ENCODE measurements around the gene RAB6B.

The RAB6B gene

GRCh38 chr3:133891662-133892378, 3.9 kb downstream of the RAB6B start:
- Mint-ChIP-seq H3K4me3 (no peak overlapping the region), H3K9me3 (no peaks in the 10 kb centered on the region), H3K36me3 (no peaks in the 10 kb centered on the region), H3K27ac (no peak overlapping the region), H3K4me1 (no peaks in the 10 kb centered on the region), H3K27me3 (peaks cover 65% of the 10 kb centered on the region)
- no peak for ATAC-seq

DNA sequence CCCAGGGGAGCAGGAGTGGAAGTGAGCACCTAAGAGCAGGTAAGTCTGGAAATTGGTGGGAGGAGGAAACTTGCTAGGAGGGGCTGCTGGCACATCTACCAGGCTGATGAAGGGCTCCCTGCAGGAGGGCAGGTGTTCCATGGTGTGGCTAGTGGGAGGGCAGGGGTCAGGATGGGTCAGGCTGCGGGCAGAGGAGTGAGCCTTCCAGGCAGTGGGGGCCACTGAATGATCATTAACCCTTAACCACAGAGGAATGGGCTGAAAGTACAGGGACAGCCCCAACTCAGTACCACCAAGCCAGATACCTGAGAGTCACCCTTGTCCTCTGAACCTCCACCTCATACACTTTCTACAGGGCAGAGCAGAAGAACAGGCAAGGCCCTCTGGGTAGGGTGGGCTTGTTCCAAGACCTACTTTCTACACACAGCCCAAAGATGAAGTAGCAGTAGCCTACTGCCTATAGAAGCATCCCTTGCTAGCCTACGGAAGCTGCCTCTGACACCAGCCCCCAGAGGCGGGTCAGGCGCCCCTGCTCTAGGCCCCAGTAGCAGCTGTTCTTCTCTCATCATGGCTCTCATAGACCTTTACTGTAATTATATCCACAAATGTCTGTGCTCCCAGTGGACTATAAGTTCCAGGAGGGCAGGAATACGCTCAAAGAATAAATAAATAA, 4.6 kb downstream of the RAB6B start:
- no peak overlapping the region for H3K27ac Mint-ChIP-seq
- ATAC-seq: no peak
- peaks cover 63% of the 10 kb centered on the region for H3K27me3 Mint-ChIP-seq
- H3K36me3 Mint-ChIP-seq: no peaks in the 10 kb centered on the region
- no peaks in the 10 kb centered on the region for H3K9me3 Mint-ChIP-seq
- no peaks in the 10 kb centered on the region for H3K4me1 Mint-ChIP-seq
- H3K4me3 Mint-ChIP-seq: no peak overlapping the region

- Mint-ChIP-seq H3K4me3 (no peak overlapping the region), H3K27me3 (peaks cover 63% of the 10 kb centered on the region), H3K4me1 (no peaks in the 10 kb centered on the region), H3K27ac (no peak overlapping the region), H3K36me3 (no peaks in the 10 kb centered on the region), H3K9me3 (no peaks in the 10 kb centered on the region)
- ATAC-seq: no peak
Observed at GRCh38 chr3:133890037-133890436, 5.6 kb downstream of the RAB6B start.

DNA sequence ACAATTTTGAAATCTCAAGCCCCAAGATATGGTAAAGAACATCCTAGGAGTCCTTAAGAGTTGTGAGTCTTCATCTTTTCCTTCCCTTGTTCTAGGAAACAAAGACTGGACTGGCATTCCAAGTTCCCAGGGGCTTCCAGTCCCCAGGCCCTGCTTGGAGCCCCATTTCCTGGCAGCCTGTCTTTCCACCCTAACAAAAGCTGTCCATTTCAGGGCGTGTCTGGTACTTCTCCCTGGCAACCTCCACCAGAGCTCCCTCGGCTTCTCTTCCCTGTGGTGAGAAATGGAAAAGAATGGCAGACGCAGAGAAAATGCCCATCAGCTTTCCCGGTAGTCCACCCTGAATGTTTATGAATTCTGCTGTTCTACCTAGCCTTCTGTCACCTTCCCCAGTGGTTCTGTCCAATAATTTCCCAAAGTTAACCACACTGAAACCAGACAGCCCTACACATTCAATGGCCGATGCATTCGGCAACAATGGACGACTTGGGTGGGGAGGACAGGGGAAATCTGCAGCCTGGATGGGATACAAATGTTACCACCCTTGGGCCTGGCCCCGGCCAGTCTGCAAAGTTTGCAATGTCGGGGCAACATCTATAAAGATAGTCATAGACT, 6.8 kb downstream of the RAB6B start:
- no peak overlapping the region for H3K4me3 Mint-ChIP-seq
- no peak overlapping the region for H3K27ac Mint-ChIP-seq
- ATAC-seq: no peak
- H3K9me3 Mint-ChIP-seq: no peaks in the 10 kb centered on the region
- peaks cover 63% of the 10 kb centered on the region for H3K27me3 Mint-ChIP-seq
- H3K4me1 Mint-ChIP-seq: no peaks in the 10 kb centered on the region
- H3K36me3 Mint-ChIP-seq: no peaks in the 10 kb centered on the region

- ATAC-seq: no peak
- Mint-ChIP-seq H3K4me3 (no peak overlapping the region), H3K9me3 (no peaks in the 10 kb centered on the region), H3K4me1 (no peaks in the 10 kb centered on the region), H3K27me3 (peaks cover 60% of the 10 kb centered on the region), H3K27ac (no peak overlapping the region), H3K36me3 (no peaks in the 10 kb centered on the region)
Observed at GRCh38 chr3:133887803-133888703, 7.6 kb downstream of the RAB6B start.

GRCh38 chr3:133887074-133887802, 8.4 kb downstream of the RAB6B start:
- ATAC-seq: no peak
- Mint-ChIP-seq H3K9me3 (no peaks in the 10 kb centered on the region), H3K4me1 (no peaks in the 10 kb centered on the region)

GRCh38 chr3:133886031-133886722, 9.5 kb downstream of the RAB6B start:
- Mint-ChIP-seq H3K9me3 (no peaks in the 10 kb centered on the region), H3K27ac (no peak overlapping the region), H3K4me3 (no peak overlapping the region), H3K4me1 (no peaks in the 10 kb centered on the region), H3K36me3 (no peaks in the 10 kb centered on the region), H3K27me3 (peaks cover 41% of the 10 kb centered on the region)
- no peak for ATAC-seq

More at GRCh38 chr3:133887074-133887802, 8.4 kb downstream of the RAB6B start:
- H3K27me3 Mint-ChIP-seq: peaks cover 51% of the 10 kb centered on the region
- no peak overlapping the region for H3K4me3 Mint-ChIP-seq
- no peaks in the 10 kb centered on the region for H3K36me3 Mint-ChIP-seq
- no peak overlapping the region for H3K27ac Mint-ChIP-seq

GRCh38 chr3:133884887-133885711, 10.6 kb downstream of the RAB6B start:
- no peaks in the 10 kb centered on the region for H3K4me1 Mint-ChIP-seq
- peaks cover 32% of the 10 kb centered on the region for H3K27me3 Mint-ChIP-seq
- no peak overlapping the region for H3K4me3 Mint-ChIP-seq
- no peak for ATAC-seq
- no peak overlapping the region for H3K27ac Mint-ChIP-seq
- no peaks in the 10 kb centered on the region for H3K36me3 Mint-ChIP-seq
- no peaks in the 10 kb centered on the region for H3K9me3 Mint-ChIP-seq

- no peaks in the 10 kb centered on the region for H3K36me3 Mint-ChIP-seq
- H3K9me3 Mint-ChIP-seq: no peaks in the 10 kb centered on the region
- peaks cover 32% of the 10 kb centered on the region for H3K27me3 Mint-ChIP-seq
- no peak overlapping the region for H3K27ac Mint-ChIP-seq
- ATAC-seq: no peak
- no peak overlapping the region for H3K4me3 Mint-ChIP-seq
- H3K4me1 Mint-ChIP-seq: no peaks in the 10 kb centered on the region
Observed at GRCh38 chr3:133884054-133884886, 11.4 kb downstream of the RAB6B start.

- Mint-ChIP-seq H3K36me3 (no peaks in the 10 kb centered on the region), H3K27me3 (peaks cover 32% of the 10 kb centered on the region), H3K4me3 (no peak overlapping the region), H3K4me1 (no peaks in the 10 kb centered on the region), H3K9me3 (no peaks in the 10 kb centered on the region), H3K27ac (no peak overlapping the region)
- ATAC-seq: no peak
Observed at GRCh38 chr3:133883641-133884040, 12.0 kb downstream of the RAB6B start.

GRCh38 chr3:133882986-133883586, 12.6 kb downstream of the RAB6B start:
- Mint-ChIP-seq H3K27me3 (peaks cover 32% of the 10 kb centered on the region), H3K9me3 (peaks cover 3% of the 10 kb centered on the region), H3K4me3 (no peak overlapping the region), H3K4me1 (no peaks in the 10 kb centered on the region), H3K27ac (no peak overlapping the region), H3K36me3 (no peaks in the 10 kb centered on the region)
- ATAC-seq: no peak

DNA sequence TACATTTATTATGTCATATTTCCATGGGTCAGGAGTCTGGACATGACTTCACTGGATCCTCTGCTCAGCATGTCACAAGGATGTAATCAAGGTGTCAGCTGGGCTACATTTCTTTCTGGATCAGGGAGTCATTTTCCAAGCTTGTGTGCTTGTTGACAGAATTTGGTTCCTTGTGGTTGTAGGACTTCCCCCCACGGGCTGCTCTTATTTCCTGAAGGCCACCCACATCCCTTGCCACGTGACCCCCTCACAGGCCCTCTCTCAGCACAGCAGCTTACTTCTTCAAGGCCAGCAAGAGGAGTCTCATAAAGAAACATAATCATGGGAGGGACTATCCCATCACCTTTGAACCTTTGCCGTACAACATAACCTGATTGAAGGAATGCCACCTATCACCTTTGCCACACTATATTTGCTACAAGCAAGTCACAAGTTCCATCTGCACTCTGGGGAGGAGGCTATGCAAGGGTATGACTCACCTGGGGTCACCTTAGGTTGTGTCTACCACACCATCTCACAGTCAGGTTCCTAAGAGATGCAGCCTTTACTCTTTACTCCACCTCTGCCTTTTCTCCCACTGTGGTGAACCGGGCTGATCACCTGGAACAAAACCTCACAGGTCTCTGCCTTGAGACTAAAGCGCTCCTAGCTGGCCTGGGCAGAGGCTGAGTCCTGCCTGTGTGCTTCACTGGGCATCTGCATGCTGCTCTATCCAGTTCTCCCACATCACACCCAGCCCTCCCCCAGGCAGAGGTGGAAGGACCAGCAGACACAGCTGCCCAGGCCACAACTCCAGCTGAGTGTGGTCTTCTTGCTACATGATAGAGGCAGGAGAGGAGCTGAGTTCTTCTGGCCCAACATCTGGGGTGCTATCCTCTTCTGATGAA, 13.5 kb downstream of the RAB6B start:
- Mint-ChIP-seq H3K36me3 (no peaks in the 10 kb centered on the region), H3K27me3 (peaks cover 32% of the 10 kb centered on the region), H3K4me1 (no peaks in the 10 kb centered on the region), H3K27ac (no peak overlapping the region), H3K4me3 (no peak overlapping the region), H3K9me3 (peaks cover 11% of the 10 kb centered on the region)
- no peak for ATAC-seq

Measured in stimulated activated memory B cell treated with anti-CD40 and anti-IgM and Interleukin-4, amounts not matched to agents 10 μg/mL and 1 μg/mL and 100 μg/mL, for 72 hours (primary cell).